K562 (cell line): ENCODE data around the gene CCNQ. TPM values are rescaled to one million over a fixed set of nuclear protein-coding genes. Genes with fewer than 3 reads are reported as not detected.
A peak's percentile ranks its signal among the peaks of the same experiment; 100 is the strongest.

Source experiments
- ARHGAP35 ChIP-seq: fragments of 450-650 bp; IDR thresholded peaks from 2 replicates; pipeline ENCODE4 v1.6.1; 2018; ENCODE audit not compliant: partially characterized antibody
- CCAR2 ChIP-seq: fragments of 200-400 bp; formaldehyde crosslinking; IDR thresholded peaks from 2 replicates; pipeline ENCODE4 v1.6.1; 2017; ENCODE audit warnings: mild to moderate bottlenecking, low read depth, low read length
- E2F5 ChIP-seq: sonication (generic); formaldehyde crosslinking; IDR thresholded peaks from 2 replicates; pipeline ENCODE4 v1.8.0; 2022; ENCODE audit warnings: mild to moderate bottlenecking, missing genetic modification reagents
- GATAD2A ChIP-seq: fragments of 450-650 bp; IDR thresholded peaks from 2 replicates; pipeline ENCODE4 v1.6.1; 2017
- HDAC2 ChIP-seq: fragments of 450-650 bp; IDR thresholded peaks from 2 replicates; pipeline ENCODE4 v1.6.1; 2016; ENCODE audit warnings: mild to moderate bottlenecking
- JUND ChIP-seq, 2 experiments: IDR thresholded peaks; 2 replicates in 1 of 2; 3 replicates in 1 of 2; pipeline ENCODE4 v1.6.1; 2011; ENCODE audit warnings: borderline replicate concordance in 2 of 2, low read depth in 2 of 2, low read length in 2 of 2, improper control_type of control experiment in 1 of 2, missing biosample characterization in 1 of 2, missing genetic modification characterization in 1 of 2, missing genetic modification reagents in 1 of 2
- KLF10 ChIP-seq: fragments of 250-450 bp; sonication (Bioruptor Pico); IDR thresholded peaks from 2 replicates; pipeline ENCODE4 v1.6.1; 2021; ENCODE audit warnings: matching md5 sums
- PTRF ChIP-seq: fragments of 450-650 bp; IDR thresholded peaks from 2 replicates; pipeline ENCODE4 v1.6.1; 2016; ENCODE audit warnings: mild to moderate bottlenecking, missing genetic modification characterization, missing compliant biosample characterization
- RBFOX2 ChIP-seq: fragments of 200-400 bp; formaldehyde crosslinking; IDR thresholded peaks from 2 replicates; pipeline ENCODE4 v1.6.1; 2017; ENCODE audit warnings: low read depth, mild to moderate bottlenecking, low read length, moderate library complexity
- RBM14 ChIP-seq: fragments of 200-400 bp; formaldehyde crosslinking; IDR thresholded peaks from 2 replicates; pipeline ENCODE4 v1.6.1; 2018; ENCODE audit warnings: low read depth, mild to moderate bottlenecking, low read length, moderate library complexity, borderline replicate concordance; ENCODE audit not compliant: insufficient read depth
- SP1 ChIP-seq: sonication (generic); formaldehyde crosslinking; IDR thresholded peaks from 2 replicates; pipeline ENCODE4 v1.8.1; 2022; ENCODE audit warnings: mild to moderate bottlenecking, missing genetic modification reagents
- TAL1 ChIP-seq: fragments of 450-650 bp; IDR thresholded peaks from 2 replicates; pipeline ENCODE4 v1.6.1; 2016; ENCODE audit warnings: mild to moderate bottlenecking
- TSC22D4 ChIP-seq: fragments of 450-650 bp; IDR thresholded peaks from 2 replicates; pipeline ENCODE4 v1.6.1; 2016; ENCODE audit warnings: missing genetic modification characterization, missing biosample characterization, control low read depth
- ZFP36 ChIP-seq: fragments of 150-350 bp; IDR thresholded peaks from 2 replicates; pipeline ENCODE4 v1.6.1; 2018; ENCODE audit warnings: low read length, low read depth; ENCODE audit not compliant: partially characterized antibody
- ZNF121 ChIP-seq: sonication (generic); formaldehyde crosslinking; conservative IDR thresholded peaks from 2 replicates; pipeline ENCODE4 v1.8.0; 2022; ENCODE audit warnings: missing genetic modification reagents
- ZNF436 ChIP-seq: fragments of 250-450, 450-650 bp; sonication (Bioruptor Pico); formaldehyde crosslinking; IDR thresholded peaks from 2 replicates; pipeline ENCODE4 v1.7.0; 2020; ENCODE audit warnings: mild to moderate bottlenecking
- polyA plus RNA-seq, 8 experiments: library from polyadenylated mRNA; depleted of rRNA in 4 of 8; stranded (reverse) in 5 of 8; unstranded in 3 of 8; fragments of >200 nt; fragmentation: Nextera tagmentation in 2 of 8; fragmentation: Illumina TruSeq in 1 of 8; extraction: Ambion mirVana in 2 of 8; extraction: Trizol in 1 of 8; gene quantifications; 2 replicates each; pipeline versions ENCODE4 v1.2.1 to v1.2.3, GENCODE V29; 2011 to 2014; ENCODE audit warnings: inconsistent platforms in 1 of 8, missing spikeins in 1 of 8
- total RNA-seq, 7 experiments: library from RNA; depleted of rRNA in 6 of 7; stranded (reverse); fragments of >200 nt in 6 of 7; fragmentation: Illumina TruSeq in 2 of 7; extraction: Trizol in 2 of 7; gene quantifications; 2 replicates each; pipeline versions ENCODE4 v1.2.1 to v1.2.3, GENCODE V29; 2011 to 2021; ENCODE audit warnings: low replicate concordance in 1 of 7
- TF ChIP-seq, protein P1 (sequence below), 2 experiments: fragments of 450-650 bp in 1 of 2; sonication (generic) in 1 of 2; formaldehyde crosslinking in 1 of 2; IDR thresholded peaks; 2 replicates each; pipeline versions ENCODE4 v1.7.1 to v1.9.0; 2016 to 2022; ENCODE audit warnings: inconsistent platforms in 1 of 2, mild to moderate bottlenecking in 1 of 2, missing genetic modification reagents in 1 of 2

Gene CCNQ
- total and polyA plus RNA-seq, 9 of the 15 experiments (the other 6 are each of a cell fraction or from before 2014, with no cell fraction given) = 0.92 to 53.8 (median 25.3) TPM

- TF ChIP-seq, protein P1, sequence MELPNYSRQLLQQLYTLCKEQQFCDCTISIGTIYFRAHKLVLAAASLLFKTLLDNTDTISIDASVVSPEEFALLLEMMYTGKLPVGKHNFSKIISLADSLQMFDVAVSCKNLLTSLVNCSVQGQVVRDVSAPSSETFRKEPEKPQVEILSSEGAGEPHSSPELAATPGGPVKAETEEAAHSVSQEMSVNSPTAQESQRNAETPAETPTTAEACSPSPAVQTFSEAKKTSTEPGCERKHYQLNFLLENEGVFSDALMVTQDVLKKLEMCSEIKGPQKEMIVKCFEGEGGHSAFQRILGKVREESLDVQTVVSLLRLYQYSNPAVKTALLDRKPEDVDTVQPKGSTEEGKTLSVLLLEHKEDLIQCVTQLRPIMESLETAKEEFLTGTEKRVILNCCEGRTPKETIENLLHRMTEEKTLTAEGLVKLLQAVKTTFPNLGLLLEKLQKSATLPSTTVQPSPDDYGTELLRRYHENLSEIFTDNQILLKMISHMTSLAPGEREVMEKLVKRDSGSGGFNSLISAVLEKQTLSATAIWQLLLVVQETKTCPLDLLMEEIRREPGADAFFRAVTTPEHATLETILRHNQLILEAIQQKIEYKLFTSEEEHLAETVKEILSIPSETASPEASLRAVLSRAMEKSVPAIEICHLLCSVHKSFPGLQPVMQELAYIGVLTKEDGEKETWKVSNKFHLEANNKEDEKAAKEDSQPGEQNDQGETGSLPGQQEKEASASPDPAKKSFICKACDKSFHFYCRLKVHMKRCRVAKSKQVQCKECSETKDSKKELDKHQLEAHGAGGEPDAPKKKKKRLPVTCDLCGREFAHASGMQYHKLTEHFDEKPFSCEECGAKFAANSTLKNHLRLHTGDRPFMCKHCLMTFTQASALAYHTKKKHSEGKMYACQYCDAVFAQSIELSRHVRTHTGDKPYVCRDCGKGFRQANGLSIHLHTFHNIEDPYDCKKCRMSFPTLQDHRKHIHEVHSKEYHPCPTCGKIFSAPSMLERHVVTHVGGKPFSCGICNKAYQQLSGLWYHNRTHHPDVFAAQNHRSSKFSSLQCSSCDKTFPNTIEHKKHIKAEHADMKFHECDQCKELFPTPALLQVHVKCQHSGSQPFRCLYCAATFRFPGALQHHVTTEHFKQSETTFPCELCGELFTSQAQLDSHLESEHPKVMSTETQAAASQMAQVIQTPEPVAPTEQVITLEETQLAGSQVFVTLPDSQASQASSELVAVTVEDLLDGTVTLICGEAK (IDR thresholded peaks at IDR 0.05) = no peak
- TF ChIP-seq, protein P1 (CRISPR knock-in tag; IDR thresholded peaks at IDR 0.05) = peak; percentile 64
- no peak for TF ChIP-seq RBM14
- TF ChIP-seq TSC22D4 (tag) = no peak
- TF ChIP-seq TAL1 = no peak
- no peak for TF ChIP-seq JUND (IDR thresholded peaks at IDR 0.05; ENCODE audit: borderline replicate concordance, low read depth, low read length)
- no peak for TF ChIP-seq JUND (tag; IDR thresholded peaks at IDR 0.05; ENCODE audit: borderline replicate concordance, low read depth, low read length)
- TF ChIP-seq KLF10 (CRISPR knock-in tag) = no peak
- TF ChIP-seq GATAD2A = no peak
- no peak; the same call in 1 of the 2 replicates for TF ChIP-seq ZNF121
- TF ChIP-seq HDAC2 = no peak
- TF ChIP-seq PTRF (tag) = no peak
- no peak for TF ChIP-seq E2F5 (CRISPR knock-in tag)
- no peak for TF ChIP-seq ZNF436
- 0 out of 2 replicates have a peak, but pooled peaks have one; percentile 39 for TF ChIP-seq RBFOX2
- no peak for TF ChIP-seq CCAR2
- no peak for TF ChIP-seq ZFP36
- no peak for TF ChIP-seq SP1 (CRISPR knock-in tag)
- no peak for TF ChIP-seq ARHGAP35
These were observed 11.2 kb upstream of the CCNQ start (continued) for GRCh38 chrX:153609917-153610835.
